Myocyte (in vitro differentiated cells): Measurements from ENCODE around the gene RNF19B. TPM values are rescaled to one million over a fixed set of nuclear protein-coding genes. Genes with fewer than 3 reads are reported as not detected.
"Not testable (repeated sequence)": the region's sequence is repeated elsewhere in the genome, so short reads cannot be mapped to it uniquely, and the experiment has no call there.

ENCODE experiments used
- DNase-seq: peaks from one replicate; pipeline ENCODE4 v3.0.0-alpha.2; 2012; ENCODE audit warnings: low read depth
- total RNA-seq: library from RNA; depleted of rRNA; stranded (reverse); fragments of >200 nt; gene quantifications from 2 replicates; pipeline ENCODE4 v1.2.3, GENCODE V29; 2014

Gene RNF19B
- total RNA-seq, 1 donor from 2014 or later = 23.4 TPM

DNA sequence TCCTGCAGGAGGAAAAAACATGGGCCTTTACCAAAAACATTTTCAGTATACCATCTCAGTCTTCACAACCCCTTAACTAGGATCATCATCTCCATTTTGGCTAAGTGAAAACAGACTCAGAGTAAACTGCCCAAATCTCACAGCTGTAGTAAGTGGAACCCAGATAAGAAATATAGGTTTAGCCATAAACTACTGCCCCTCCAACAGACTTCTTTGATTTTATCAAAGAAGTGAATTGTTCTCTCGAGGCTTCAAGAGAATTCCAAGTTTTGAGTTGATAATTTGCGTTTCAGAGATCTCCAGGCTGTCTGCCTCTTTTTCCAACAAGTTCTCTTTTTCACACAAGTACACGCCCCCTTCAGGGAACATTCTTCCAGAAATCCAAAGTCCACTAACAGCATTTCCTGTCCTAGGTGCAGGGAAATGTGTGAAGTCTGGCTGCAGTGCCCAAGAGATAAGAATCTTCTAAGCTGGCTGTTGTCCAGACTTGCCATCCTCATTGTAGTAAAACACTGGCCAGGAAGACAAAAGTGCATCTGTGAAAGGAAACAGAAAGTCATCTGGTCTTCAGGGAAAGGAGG, 30.8 kb downstream of the RNF19B start:
- DNase-seq = no peak

DNA sequence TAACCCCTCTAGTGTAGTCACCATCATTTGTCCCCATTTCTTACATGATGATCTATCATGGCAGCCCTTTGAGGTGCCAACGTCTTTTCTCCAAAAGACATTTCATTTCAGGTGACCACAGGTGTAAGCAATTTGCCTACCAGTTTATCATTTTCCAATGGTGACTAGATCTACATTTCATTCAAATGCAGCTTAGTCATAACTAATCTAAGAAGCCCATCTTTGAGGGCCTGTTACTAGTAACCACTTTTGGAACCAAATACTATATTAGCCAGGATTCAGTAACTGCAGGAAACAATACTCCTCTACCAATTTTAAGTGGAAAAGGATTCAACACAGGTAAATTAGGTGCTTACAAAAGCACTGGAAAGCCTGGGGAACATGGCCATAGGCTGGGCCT, 32.8 kb downstream of the RNF19B start:
- no peak for DNase-seq

DNA sequence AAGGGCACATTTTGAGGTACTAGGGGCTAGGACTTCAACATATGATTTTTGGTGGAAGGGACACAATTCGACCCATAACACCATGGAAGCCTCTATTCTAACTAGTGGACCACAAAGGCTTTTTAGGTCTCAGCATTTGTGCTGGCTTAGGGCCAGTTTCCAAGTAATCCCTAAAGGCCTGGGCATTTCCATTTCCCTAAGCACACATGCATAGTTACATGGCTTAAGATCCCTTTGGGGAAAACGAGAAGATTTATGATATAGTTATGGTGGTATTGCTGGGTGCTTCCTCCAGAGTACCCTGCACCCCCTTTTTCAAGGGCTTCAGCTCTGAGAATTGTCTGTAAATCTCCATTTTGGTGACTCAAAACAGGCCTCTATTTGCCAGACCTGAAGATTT, 35.2 kb downstream of the RNF19B start:
- no peak for DNase-seq

DNA sequence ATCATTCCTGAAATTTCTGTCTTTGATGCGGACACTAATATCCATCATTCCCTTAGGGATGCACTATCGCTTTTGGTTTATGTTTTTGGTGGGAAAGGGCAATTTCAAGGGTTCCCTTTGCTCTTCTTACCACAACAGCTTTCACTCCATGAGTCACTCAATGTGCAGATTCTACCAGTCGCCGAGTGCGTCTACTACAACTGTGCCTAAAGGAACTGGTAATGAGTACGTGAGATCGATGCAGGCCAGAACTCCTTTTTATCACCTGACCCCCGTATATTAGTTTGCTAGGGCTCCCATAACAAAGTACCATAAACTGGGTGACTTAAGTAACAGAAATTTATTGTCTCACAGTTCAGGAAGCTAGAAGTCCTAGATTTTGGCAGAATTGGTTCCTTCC, 35.9 kb downstream of the RNF19B start:
- no peak for DNase-seq

DNA sequence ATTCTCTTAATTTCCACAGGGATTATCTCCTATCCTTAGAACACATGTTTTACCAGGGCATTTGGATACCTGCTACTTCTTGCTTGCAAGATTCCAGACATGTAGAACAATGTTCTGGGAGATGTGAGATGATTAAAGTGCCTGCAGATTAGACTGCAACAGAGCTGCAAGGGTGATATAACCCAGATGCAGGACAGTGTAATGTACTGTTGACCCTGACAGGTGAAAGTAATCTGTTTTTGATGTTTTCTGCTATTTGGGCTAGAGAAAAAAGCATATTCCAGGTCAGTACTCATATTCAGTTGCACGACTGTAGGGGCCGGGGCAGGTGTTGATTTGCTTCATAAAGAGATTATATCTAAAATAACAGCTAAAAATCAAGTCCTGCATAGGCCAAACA, 36.3 kb downstream of the RNF19B start:
- no peak for DNase-seq

DNA sequence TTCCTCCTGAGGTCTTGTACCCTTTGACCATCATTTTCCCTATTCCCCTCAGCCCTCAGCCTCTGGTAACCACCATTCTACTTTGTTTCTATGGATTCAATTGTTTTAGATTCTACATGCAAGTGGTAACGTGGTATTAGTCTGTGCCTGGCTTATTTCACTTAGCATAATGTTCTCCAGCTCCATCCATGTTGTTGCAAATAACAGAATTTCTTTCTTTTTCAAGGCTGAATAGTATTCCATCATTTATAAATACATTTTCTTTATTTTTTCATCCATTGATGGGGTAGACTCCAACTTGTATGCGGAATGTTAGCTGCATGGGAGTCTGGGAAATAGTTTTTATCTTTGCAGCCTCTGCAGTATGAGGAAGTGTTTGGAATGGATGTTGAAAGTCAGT, 37.2 kb downstream of the RNF19B start:
- no peak for DNase-seq

DNA sequence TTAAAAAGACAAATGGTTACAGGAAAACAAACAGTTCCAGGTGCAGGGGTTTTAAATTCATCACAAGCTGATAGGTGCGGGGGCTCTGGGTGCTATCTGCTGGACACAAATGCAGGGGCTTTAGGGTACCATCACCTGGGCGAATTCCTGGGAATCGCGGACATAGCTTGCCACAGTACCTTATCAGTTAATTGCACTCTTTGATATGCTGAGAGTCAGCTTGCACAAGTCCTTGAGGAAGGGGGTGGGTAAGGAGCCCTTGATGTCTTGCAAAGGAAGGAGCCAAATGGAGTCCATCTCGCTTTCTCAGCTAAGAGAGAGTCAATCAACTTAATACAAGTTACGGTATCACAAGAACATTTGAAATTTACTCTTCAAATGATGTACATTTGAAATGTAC, 38.0 kb downstream of the RNF19B start:
- DNase-seq = no peak

DNA sequence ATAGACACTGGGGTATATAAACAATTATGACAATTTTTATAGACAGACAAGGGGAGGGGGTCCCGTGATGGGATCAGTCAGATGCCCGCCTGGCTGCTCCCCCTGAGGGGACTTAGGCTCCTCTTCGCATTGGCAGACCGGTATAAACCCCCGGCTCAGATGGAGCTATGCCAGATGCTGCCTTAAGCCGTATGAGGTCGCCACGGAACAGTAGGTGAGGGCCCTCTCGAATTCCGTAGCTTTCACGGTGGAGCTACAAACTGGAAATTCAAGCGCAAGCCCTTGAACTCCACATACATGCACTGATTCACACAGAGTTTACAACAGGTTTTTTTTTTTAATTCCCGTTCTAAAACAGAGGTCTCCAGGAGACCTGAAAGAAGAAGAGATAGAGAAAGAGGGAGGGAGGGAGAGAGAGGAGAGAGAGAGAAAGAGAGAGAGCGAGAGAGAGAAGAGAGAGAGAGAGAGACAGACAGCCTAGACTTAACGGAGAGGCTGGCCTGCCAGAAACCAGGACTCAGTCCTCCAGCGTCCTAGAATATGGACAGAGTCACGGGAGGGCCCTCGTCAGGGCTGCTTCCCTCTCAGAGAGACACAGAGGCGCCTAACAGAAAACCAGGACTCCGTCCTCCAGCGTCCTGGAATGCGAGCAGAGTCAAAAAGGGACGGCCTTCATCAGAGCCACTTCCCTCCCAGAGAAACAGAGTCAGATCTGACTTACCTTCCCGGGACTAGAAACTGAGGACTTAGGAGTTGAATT, 39.0 kb downstream of the RNF19B start:
- no peak for DNase-seq

DNA sequence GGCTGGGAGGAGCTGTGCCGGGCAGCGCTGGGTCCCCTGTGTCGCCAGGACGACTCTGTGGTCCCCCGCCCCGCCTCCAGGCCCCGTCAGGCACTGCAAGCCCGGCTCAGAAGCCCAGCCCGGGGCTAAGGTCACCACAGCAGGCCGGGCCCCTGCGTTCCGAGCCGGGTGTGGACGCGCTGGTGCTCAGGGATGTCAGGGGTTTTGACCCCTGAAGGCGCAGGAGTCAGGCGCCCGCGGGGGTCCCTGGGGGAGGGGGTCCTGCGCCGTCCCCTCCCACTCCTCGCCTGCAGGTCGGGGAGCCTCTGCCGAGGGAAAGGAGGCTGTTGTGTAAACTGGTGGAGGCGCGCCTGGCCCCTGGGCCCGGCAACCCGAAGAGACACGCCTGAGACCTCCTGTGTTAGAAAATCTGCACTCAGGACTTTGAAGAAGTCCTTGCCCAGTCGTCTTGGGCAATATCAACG, 39.7 kb downstream of the RNF19B start:
- DNase-seq = no peak

DNA sequence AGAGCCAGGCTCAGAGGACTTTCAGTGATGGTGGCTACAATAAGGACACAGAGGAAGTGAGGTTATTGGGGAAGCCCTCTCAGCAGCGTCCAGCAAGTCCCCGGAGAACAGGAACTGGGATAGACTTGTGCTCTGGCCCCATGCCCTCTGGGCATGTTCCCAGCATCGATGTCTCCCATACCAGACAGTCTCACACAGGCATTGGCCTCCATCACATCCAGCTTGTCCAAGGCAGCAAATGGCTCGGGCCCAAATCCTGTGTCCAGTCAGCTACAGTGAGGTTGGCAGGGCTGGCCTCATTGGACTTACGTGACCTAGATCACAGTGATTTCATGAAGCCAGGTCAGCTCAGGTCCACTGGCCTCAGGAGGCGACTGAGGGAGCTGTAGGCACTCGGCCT, 43.8 kb downstream of the RNF19B start:
- DNase-seq = no peak

DNA sequence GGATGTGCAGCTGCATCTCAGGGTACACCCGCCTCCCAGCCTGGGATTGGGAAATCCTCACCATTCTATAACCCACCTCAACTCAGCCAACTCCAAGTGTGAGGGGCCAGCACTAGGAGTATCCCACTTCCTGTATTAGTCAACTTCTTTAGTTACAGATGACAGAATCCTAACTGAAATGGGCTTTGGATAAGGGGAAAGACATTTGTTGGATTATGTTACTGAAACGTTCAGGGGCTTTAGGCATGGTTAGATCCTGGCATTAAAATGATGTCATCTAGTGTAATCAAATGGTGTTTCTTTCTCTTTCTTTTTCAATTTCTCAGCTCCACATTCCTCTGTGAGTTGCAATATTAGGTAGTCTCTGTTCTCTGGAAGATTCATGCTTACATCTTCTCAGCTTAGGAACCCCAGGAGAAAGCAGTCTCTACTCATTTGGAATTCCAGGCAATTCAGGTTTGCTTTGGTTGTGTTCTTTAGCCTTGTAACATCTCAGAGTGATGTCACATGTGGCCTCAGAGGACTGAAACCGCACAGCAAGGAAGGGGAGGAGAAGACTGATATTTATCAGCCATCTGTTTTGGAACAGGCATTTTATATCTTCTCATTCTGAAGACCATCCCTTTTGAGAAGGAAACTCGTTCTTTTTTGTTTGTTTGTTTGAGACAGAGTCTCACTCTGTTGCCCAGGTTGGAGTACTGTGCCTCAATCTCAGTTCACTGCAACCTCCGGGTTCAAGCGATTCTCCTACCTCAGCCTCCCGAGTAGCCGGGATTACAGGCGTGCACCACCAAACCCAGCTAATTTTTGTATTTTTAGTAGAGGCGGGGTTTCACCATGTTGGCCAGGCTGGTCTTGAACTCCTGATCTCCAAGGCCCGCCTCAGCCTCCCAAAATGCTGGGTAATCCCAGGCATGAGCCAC, 44.5 kb downstream of the RNF19B start:
- DNase-seq = peak; percentile 44

DNA sequence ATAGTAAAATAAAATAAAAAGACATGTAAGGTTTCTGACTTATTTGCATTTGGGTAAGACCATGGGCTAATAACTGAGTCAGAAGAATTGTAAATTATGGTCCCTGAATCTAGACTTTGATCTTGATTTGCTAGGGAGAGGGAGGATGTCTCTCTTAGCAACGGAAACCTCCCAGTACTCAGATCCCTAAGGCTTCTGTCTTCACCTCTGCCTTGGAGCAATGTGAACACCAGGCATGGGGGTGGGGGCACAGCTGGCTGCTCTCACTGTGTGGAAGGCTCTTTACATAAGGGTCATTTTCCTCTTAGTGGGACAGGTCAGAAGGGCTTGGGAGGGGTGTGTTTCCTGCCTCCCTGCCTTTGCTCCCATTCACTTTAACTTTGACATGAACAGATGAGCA, 46.4 kb downstream of the RNF19B start:
- DNase-seq = no peak

DNA sequence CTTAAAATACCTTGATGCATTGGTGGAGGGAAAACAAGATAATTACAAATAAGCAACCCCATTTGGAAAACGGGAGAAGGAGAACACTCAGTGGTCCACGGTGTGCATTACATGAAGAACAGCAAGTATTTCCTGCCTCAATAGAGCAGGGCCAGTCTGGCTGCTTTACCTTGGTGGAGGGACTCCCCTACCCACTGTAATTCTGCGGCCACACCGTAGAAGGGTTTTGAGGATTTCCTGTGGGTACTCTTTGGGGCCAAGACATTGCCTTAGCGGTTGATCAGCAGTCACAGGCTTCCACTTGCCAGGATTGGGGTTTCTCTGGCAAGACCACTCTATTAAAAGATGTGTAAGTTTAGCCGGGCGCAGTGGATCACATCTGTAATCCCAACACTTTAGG, 47.1 kb downstream of the RNF19B start:
- no peak for DNase-seq

DNA sequence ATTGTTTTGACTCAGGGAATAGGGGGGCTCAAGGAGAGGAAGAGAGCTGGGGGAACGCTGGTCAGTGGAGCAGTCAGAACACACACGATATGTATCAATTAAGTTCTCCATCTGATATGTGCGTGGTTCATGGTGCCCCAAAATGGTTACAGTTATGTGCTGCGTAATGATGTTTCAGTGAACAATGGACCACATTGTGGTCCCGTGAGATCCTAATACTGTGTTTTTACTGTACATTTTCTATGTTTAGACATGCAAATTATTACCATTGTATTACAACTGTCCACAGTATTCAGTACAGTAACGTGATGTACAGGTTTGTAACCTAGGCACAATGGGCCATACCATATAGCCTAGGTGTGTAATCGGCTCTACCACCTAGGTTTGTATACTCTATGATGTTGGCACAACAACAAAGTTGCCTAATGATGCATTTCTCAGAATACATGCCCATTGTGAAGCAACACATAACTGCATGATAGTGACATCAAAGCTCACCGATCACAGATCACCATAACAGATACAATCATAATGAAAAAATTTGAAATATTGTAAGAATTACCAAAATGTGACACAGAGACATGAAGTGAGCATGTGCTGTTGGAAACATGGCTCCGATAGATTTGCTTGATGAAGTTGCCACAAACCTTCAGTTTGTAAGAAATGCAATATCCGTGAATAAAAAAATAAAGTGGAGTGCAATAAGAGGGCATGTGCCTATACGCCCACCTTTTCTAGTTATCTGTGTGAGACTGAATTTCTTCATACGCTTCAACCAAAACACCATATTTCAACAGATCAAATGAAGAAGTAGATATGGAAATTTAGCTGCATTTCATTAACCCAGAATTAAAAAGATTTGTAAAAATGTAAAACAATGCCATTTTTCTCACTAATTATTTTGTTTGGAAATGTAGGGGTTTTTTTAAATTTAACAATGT, 48.6 kb downstream of the RNF19B start:
- DNase-seq = no peak

DNA sequence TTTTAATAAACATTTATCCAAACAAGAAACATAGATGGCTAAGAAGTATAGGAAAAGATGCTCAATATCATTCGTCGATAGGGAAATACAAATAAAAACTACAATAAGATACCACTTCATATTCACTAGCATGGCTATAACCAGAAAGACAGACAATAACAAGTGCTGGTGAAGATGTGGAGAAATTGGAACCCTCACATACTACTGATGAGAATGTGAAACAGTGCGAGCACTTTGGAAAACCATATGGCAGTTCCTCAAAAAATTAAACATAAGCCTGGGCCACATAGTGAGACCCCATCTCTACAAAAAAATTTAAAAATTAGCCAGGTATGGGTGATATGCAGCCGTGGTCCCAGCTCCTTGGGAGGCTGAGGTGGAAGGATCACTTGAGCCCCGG, 54.3 kb downstream of the RNF19B start:
- DNase-seq = no peak

DNA sequence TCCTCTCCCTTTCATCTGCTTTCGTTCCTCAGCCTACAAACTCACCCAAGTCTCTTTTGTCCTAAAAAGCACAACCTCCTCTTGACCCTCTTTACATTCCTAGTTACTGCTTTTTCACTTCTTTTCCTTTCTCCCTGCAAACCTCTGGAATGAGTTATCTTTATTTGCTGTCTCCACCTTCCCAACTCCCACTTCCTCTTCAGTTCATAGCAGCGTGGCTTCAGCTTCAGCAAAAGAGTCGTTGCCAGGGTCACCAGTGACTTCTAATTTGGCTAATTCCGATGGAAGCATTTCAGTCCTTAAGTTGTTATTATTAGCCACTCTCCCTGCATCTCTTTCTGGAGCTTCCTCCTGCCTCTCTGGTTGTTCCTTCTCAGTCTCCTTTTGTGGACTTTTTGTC, 57.2 kb downstream of the RNF19B start:
- DNase-seq = no peak

DNA sequence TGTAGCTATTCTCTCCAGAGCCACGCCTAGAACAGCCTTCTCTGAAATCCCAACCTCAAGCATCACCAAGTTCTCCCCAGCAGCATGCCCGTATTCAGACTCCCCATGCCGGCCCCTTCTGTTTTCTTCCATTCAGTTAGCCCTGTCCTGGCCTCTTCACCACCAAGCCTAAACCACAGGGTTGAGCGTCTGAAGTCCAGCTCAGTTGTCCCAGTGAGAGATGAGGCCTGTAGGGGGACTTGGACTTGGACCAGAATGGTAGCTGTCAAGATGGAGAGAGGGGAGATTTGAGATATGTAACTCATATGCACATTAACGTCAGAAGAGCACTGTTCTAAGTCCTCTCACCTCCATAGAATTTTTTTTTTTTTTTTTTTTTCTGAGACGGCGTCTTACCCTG, 58.0 kb downstream of the RNF19B start:
- DNase-seq = no peak

DNA sequence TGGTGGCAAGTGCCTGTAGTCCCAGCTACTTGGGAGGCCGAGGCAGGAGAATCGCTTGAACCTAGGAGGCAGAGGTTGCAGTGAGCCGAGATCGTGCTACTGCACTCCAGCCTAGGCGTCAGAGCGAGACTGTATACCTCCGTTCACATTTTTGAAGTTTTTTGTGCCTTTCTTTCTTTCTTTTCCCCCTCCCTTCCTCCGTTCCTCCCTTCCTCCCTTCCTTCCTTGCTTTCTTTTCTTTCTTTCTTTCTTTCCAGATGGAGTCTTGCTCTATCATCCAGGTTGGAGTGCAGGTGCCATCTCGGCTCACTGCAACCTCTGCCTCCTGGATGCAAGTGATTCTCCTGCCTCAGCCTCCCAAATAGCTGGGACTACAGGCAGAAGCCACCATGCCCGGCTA, 59.0 kb downstream of the RNF19B start:
- not testable (repeated sequence) for DNase-seq

DNA sequence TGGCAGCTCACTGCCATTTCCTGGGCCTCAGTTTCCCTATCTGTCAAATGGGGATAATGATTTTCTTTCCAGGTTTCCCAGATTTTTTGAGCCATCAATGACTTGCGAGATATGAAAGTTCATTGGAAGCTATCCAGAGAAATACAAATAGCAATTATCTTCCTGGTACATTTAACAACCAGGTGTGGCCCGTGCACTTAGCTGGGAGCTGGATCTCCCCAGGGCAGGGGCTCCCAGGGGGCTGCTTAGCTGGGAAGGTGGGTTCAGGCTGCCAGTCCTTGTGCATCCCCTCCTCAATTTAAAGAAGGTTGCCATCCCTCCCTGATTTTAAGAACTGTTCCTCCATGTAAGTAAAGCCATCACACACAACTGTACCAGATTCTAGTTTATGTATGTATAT, 59.8 kb downstream of the RNF19B start:
- no peak for DNase-seq

DNA sequence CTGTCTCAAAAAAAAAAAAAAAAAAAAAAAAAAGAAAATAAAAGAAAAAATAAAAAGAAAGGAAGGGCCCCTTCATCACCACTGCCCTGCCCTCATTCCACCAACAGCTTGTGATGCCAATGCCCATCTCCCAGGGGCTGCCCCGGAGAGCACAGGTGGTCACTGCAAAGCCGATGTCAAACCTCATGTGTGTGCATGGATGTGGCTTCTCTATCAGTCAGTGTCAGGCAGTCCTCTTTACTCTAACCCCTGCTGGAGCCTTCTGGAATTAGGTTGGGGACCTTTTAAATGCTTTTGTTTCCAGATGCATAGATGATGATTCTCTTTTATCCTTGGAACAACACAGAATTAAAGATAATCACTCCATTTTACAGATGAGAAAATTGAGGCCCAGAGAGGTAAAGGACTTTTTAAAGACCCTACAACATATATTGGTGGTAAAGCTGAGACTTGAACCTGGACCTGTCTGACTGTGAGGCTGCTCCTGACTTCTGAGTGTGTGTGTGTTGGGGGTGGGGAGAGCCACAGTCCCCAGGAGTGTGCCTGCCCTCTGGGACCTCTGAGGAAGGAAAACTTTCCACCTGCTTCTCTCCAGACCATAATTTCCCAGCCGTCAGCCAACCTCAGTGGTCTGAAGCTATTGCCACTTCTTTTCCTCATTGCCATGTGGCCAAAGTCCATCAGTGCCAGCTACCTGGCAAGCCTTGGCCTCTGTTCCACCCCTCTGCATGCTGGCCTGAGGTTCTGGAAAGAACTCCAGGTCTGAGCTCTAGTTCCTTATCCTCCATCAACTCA, 60.4 kb downstream of the RNF19B start:
- no peak for DNase-seq
